ENCODE data around the gene B3GAT3. TPM values are rescaled to one million over a fixed set of nuclear protein-coding genes. Genes with fewer than 3 reads are reported as not detected.

The B3GAT3 gene
- 43.0 to 56.7 TPM (median 55.6 TPM) in 5 replicates for total RNA-seq (2022; extraction: Qiagen RNA extraction; ENCODE audit: low read depth)

DNA sequence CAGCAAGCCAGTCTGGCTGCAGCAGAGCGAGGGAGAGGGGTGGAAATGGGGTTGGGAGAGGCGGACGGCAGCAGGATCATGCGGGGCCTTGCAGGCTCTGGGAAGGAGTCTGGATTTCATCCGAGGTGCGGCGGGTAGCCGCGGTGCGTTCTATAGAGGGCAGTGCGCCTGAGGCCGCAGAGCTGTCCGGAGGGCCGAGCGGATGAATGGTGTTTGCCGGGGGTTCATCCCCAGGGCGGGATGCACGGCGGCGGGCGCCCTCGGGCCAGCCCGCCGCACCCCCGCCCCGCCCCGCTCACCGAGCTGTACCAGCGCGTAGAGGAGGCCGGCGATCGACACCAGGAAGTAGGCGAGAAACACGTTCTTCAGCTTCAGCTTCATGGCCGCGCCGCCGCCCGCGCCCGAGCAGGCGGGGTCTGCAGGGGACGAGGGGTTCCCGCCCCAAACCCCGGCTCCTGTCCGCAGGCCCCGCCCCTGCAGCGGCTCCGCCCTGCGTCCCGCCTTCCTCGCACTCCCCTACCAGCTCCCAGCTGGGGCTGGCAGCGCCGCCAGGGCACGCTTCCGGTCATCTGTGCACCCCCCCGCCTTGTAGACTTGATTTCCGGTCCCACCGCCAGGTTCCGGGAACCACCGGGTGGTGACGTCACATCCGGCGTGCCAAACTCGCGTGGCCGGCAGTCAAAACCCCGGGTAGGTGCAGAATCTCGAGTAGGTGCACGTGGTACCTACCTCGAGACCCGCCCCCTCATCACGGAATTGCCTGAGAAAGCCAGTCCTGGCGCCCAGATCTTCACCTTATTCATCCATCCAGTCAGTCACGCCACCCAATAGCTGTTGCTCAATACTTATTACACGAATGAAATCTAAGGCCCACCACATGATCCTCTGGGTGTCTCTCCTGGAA lies at the start of gene B3GAT3:
Gene B3GAT3, minus strand, starts transcription at position 420 of the 904 bp plus-strand sequence. Its CDS starts 39 bp downstream, at position 381.

DNA sequence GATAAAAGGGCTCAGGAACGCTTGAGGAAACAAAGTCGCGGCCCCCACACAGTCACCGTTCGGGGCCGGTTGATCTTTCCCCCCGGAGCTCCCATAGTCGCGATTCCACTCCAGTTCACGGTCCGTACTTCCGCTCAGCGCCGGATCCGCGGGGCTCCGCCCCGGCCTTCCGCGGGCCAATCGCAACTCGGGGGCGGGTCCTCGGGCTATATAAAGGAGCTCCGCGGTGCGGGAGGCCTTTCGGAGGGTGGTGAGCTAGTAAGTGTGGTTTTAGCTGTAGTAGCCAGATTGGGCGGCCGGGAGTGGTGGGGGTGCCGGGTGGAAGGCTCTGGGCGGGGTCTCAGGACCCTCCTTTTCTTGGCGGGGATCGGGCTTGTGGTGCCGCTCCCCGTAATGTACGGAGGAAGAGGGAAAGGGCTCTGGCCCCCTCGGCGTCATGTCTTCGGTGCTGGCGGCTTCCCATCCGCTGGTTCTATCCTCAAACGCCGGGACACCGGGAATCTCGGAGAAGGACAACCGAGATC lies 43.4 kb upstream of the B3GAT3 start, which contains the start of the genes C11orf98 and CSKMT:
Gene C11orf98, minus strand, starts transcription at position 136 of the 524 bp plus-strand sequence. Its CDS starts 41 bp downstream, at position 95.
Gene CSKMT, plus strand, starts transcription at position 238 of the 524 bp plus-strand sequence. CDS start 568 bp downstream, outside the sequence.

DNA sequence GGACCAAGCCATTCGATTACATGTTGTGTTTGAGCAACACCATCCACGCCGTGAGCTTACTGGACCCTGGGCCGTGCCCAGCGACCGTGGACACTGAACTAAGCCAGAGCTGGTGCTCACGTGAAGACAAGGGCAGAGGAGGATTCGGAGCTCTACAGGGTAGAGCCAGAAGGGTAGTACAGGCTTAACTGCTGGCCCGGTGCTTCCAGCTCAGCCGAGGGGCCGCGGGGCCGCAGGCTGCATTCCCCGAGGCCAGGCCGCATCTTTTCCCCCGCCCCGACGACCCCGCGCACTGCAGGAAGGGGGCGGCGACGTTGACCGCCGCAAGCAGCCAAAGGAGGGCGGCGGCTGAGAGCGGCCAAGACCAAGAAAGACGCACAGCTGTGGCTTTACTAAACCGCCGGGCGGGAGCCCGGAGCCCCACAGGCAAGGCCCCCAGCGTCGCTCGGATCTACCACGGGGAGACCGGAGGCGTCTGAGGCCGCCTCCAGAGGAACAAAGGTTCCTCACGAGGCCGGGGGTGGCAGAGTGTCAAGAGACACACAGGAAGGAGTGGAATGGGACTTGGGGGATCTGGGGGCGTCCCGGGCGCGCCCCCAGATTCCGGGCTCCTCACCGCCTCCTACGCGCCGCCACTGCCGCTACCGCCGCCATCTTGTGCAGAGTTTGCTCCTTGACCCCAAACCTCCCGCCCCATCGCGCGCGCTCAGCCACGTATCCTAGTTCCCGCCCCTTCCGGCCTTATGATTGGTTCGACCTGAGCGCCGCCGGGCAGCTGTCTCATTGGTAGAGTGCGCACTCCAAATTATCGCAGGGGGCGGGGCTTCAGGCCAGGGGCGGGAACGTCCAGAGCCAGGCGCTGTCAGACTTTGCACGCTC lies 24.4 kb upstream of the B3GAT3 start, which contains the start of gene GANAB:
Gene GANAB, minus strand, starts transcription at position 668 of the 879 bp plus-strand sequence. Its CDS starts 14 bp downstream, at position 654.

DNA sequence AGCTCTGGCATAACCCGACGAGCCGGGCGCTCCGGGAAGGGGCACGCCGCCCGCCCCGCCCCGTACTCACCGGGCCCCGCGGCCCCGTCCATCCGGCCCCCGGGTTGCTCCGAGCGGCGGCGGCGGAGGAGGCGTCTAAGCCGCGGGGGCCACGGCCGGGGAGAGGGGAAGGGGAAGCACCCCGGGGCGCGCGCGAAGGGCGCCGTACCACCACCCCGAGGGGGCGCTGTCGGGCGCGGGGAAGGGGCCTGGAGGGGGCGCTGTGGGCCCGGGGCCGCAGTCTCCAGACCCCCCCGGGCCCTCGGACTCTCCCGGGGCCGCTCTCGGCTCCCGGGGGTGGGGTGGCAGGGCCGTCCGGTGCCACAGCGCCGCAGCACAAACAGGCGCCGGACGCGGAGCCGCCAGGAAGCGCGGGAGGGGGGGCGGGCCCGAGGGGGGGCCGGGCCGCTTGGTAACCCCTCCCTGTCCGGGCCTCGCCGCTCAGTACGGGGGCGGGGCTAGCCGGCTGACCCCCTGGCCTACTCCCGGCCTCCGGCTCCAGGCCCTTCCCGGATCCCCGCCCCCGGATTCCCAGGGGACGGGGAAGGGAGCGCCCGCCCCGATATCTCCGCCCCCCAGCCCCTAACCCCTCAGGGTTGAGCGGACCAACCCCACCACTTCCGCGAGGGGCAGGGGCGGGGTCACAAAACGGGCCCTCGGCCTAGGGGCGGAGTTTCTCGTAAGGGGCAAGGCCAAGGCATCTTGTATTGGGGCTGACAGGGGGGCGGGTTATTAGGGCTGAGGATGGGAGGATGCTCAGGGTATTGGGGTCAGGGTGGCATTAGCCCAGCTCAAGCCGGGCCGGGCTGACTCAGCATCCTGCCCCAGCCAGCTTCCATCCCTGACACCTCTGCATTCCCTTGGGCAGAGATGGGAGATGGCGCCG lies 9.2 kb downstream of the B3GAT3 start, which contains the start of the genes EML3 and ROM1:
Gene EML3, minus strand, starts transcription at position 410 of the 925 bp plus-strand sequence. Its CDS starts 318 bp downstream, at position 92.
Gene ROM1, plus strand, starts transcription at position 892 of the 925 bp plus-strand sequence. Its CDS starts 25 bp downstream, at position 917.

DNA sequence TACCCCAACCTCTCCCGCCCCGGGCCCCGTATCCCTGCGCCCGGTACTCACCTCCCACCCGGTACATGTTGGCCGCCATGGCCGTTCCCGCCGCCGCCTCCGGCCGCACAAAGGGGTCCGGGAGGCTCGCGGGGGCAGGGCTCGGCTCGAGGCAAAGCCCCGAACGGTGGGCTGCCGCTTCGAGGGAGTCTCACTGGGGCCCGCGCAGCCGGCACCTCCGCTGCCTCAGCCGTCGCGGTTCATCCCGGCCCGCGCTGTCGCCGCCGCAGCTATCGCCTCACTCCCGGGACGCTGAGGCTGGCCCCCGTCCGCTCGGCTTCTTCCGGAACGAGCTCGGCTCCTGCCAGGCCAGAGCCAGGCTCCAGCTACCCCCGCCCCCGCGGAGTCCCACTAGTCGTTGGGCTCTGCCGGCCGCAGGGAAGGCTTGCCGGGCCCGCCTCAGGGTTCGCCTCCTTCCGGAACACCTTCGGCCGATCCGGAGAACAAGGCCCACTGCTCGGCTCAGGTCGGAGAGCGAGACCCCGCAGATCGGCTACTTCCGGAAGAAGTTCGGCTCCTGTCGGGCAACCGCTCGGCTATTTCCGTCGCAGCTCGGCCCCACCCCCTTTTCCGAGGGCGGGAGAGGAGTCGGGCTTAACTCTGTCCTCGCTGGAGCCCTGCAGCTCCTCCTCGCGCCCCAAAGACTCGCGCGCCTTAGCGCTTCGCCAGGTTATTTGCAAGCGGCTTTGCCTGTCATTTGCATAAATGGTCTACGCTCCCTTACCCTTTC lies 20.2 kb downstream of the B3GAT3 start, which contains the start of gene MTA2:
Gene MTA2, minus strand, starts transcription at position 494 of the 769 bp plus-strand sequence. Its CDS starts 415 bp downstream, at position 79.

DNA sequence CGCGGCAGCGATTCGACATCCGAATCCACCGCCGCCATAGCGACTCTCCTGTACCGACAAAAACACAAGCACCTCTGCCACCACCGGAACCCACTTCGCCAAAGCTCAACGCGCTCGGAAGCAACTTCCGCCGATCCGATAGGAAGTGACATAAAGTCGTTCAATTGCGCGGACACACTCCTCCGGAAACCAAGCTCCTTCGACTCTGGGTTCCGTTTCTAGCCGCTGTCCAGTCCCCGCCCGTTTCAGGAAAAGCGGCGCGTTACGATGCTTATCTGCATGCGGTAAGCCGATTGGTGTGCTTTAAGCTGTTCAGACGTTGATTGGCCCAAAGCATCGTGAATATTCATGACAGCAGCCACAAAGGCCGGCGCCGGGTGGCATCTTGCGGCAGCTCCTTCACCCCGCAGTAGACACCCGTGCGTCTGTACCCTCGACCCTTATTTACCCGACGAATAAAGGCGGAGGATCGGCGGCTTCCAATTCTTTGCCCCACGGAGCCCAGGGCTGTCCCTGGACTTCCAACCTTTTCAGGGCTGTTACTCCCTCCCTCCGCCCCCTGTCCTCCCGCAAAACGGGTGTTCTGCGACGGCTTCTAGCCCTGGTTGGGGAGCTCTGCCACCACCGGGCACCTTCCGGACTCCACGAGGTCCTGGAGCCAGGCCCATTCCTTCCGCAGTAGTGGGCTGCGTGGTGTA lies 30.2 kb downstream of the B3GAT3 start, which contains the start of gene TUT1:
Gene TUT1, minus strand, starts transcription at position 76 of the 698 bp plus-strand sequence. Its CDS starts 38 bp downstream, at position 38.

DNA sequence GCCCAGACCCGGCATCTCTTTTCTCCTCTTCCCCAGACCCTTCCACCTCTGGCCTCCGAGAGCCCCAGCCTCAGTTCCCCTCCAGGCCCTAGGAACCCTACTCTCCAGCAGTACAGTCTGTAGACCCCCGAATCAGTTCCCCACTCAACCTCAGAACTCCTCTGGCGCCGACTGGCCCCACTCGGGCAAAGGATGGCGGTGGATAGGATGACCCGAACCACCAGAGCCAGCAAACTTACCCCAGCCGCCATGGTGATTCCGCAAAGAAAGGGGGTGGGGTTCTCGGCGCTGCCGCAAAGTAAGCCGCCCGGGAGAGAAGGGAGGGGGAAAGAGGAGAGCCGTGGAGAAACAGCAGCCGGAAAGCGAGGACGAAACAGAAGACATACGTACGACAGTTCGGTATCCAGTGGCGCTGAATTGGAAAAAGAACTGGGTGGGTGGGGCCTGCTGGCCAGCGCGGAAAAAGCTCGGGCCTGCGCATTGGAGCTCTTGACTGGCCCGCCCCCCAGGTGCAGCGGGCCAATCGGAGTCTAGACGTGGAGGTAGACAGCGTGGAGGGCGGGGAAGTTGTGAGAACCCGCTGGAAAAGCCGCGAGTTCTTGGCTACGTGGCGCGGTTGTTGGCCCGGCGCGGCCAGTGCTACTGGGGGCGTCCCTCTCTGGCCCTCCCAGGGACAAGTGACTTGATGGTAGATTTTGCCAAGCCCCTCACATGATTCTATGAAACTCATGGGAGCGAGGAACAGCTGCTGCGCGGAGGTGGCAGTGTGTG lies 48.0 kb downstream of the B3GAT3 start, which contains the start of gene EEF1G:
Gene EEF1G, minus strand, starts transcription at position 300 of the 771 bp plus-strand sequence. Its CDS starts 49 bp downstream, at position 251.

Other genes with a start within 250 kb of the B3GAT3 start
- not detected in 5 replicates for gene SCGB1A1, start 203.0 kb downstream of the B3GAT3 start, total RNA-seq (2022; extraction: Qiagen RNA extraction; ENCODE audit: low read depth)
- gene AHNAK, start 75.2 kb downstream of the B3GAT3 start, total RNA-seq (2022; extraction: Qiagen RNA extraction; ENCODE audit: low read depth): 153 to 206 TPM (median 176 TPM) in 5 replicates
- 1,810 to 2,054 TPM (median 1,998 TPM) in 5 replicates for gene EEF1G, start 48.1 kb downstream of the B3GAT3 start, total RNA-seq (2022; extraction: Qiagen RNA extraction; ENCODE audit: low read depth)
- 12.6 to 16.4 TPM (median 14.7 TPM) in 5 replicates for gene TUT1, start 30.5 kb downstream of the B3GAT3 start, total RNA-seq (2022; extraction: Qiagen RNA extraction; ENCODE audit: low read depth)
- 85.5 to 90.4 TPM (median 87.7 TPM) in 5 replicates for gene MTA2, start 20.1 kb downstream of the B3GAT3 start, total RNA-seq (2022; extraction: Qiagen RNA extraction; ENCODE audit: low read depth)
- 17.7 to 28.3 TPM (median 25.4 TPM) in 5 replicates for gene EML3, start 9.2 kb downstream of the B3GAT3 start, total RNA-seq (2022; extraction: Qiagen RNA extraction; ENCODE audit: low read depth)
- gene ROM1, start 8.7 kb downstream of the B3GAT3 start, total RNA-seq (2022; extraction: Qiagen RNA extraction; ENCODE audit: low read depth): 2.2 to 4.7 TPM (median 4.0 TPM) in 5 replicates
- gene GANAB, start 24.6 kb upstream of the B3GAT3 start, total RNA-seq (2022; extraction: Qiagen RNA extraction; ENCODE audit: low read depth): 243 to 281 TPM (median 269 TPM) in 5 replicates
- gene INTS5, start 31.3 kb upstream of the B3GAT3 start, total RNA-seq (2022; extraction: Qiagen RNA extraction; ENCODE audit: low read depth): 16.8 to 22.4 TPM (median 21.8 TPM) in 5 replicates
- gene C11orf98, start 43.2 kb upstream of the B3GAT3 start, total RNA-seq (2022; extraction: Qiagen RNA extraction; ENCODE audit: low read depth): 136 to 160 TPM (median 145 TPM) in 5 replicates
- 11.7 to 17.3 TPM (median 13.5 TPM) in 5 replicates for gene CSKMT, start 43.3 kb upstream of the B3GAT3 start, total RNA-seq (2022; extraction: Qiagen RNA extraction; ENCODE audit: low read depth)
- 23.9 to 36.7 TPM (median 32.9 TPM) in 5 replicates for gene UQCC3, start 49.7 kb upstream of the B3GAT3 start, total RNA-seq (2022; extraction: Qiagen RNA extraction; ENCODE audit: low read depth)
- gene LBHD1, start 50.3 kb upstream of the B3GAT3 start, total RNA-seq (2022; extraction: Qiagen RNA extraction; ENCODE audit: low read depth): 4.0 to 5.2 TPM (median 5.0 TPM) in 5 replicates
- 113 to 129 TPM (median 124 TPM) in 5 replicates for gene UBXN1, start 57.1 kb upstream of the B3GAT3 start, total RNA-seq (2022; extraction: Qiagen RNA extraction; ENCODE audit: low read depth)
- gene LRRN4CL, start 67.5 kb upstream of the B3GAT3 start, total RNA-seq (2022; extraction: Qiagen RNA extraction; ENCODE audit: low read depth): 0.08 to 0.12 TPM (median 0.10 TPM) in 3 of 5 replicates, not detected in the others
- gene BSCL2, start 85.4 kb upstream of the B3GAT3 start, total RNA-seq (2022; extraction: Qiagen RNA extraction; ENCODE audit: low read depth): 55.9 to 81.0 TPM (median 72.4 TPM) in 5 replicates
- 0.08 TPM in 1 of 5 replicates, not detected in the others for gene GNG3, start 85.7 kb upstream of the B3GAT3 start, total RNA-seq (2022; extraction: Qiagen RNA extraction; ENCODE audit: low read depth)
- gene HNRNPUL2, start 105.5 kb upstream of the B3GAT3 start, total RNA-seq (2022; extraction: Qiagen RNA extraction; ENCODE audit: low read depth): 37.0 to 43.4 TPM (median 42.3 TPM) in 5 replicates
- 32.4 to 38.1 TPM (median 35.4 TPM) in 5 replicates for gene TTC9C, start 106.5 kb upstream of the B3GAT3 start, total RNA-seq (2022; extraction: Qiagen RNA extraction; ENCODE audit: low read depth)
- 0.97 to 2.2 TPM (median 1.4 TPM) in 5 replicates for gene ZBTB3, start 132.2 kb upstream of the B3GAT3 start, total RNA-seq (2022; extraction: Qiagen RNA extraction; ENCODE audit: low read depth)
- gene POLR2G, start 139.6 kb upstream of the B3GAT3 start, total RNA-seq (2022; extraction: Qiagen RNA extraction; ENCODE audit: low read depth): 164 to 200 TPM (median 184 TPM) in 5 replicates
- 13.6 to 17.9 TPM (median 16.1 TPM) in 5 replicates for gene TAF6L, start 149.4 kb upstream of the B3GAT3 start, total RNA-seq (2022; extraction: Qiagen RNA extraction; ENCODE audit: low read depth)
- 67.5 to 93.2 TPM (median 88.1 TPM) in 5 replicates for gene TMEM179B, start 165.4 kb upstream of the B3GAT3 start, total RNA-seq (2022; extraction: Qiagen RNA extraction; ENCODE audit: low read depth)
- 19.1 to 31.3 TPM (median 28.3 TPM) in 5 replicates for gene TMEM223, start 170.0 kb upstream of the B3GAT3 start, total RNA-seq (2022; extraction: Qiagen RNA extraction; ENCODE audit: low read depth)
- 48.0 to 61.2 TPM (median 57.6 TPM) in 5 replicates for gene NXF1, start 183.5 kb upstream of the B3GAT3 start, total RNA-seq (2022; extraction: Qiagen RNA extraction; ENCODE audit: low read depth)
- 19.8 to 29.3 TPM (median 27.5 TPM) in 5 replicates for gene STX5, start 210.1 kb upstream of the B3GAT3 start, total RNA-seq (2022; extraction: Qiagen RNA extraction; ENCODE audit: low read depth)
- gene TEX54, start 210.9 kb upstream of the B3GAT3 start, total RNA-seq (2022; extraction: Qiagen RNA extraction; ENCODE audit: low read depth): not detected in 5 replicates
- gene WDR74, start 217.6 kb upstream of the B3GAT3 start, total RNA-seq (2022; extraction: Qiagen RNA extraction; ENCODE audit: low read depth): 74.7 to 85.8 TPM (median 82.6 TPM) in 5 replicates

All from A549 treated with CpdA at 1 μM for 4 hours (cell line).